IMR-90 (cell line): Measurements from ENCODE around the gene VASN. TPM values are rescaled to one million over a fixed set of nuclear protein-coding genes. Genes with fewer than 3 reads are reported as not detected.
A peak's percentile ranks its signal among the peaks of the same experiment; 100 is the strongest.

Source experiments
- ATAC-seq: fragments of 200-7000 bp; cut with Tn5 transposase; 2 replicates; pipeline ENCODE4 v1.9.1; 2020; ENCODE audit warnings: low read depth, mild to moderate bottlenecking, moderate library complexity
- BruUV-seq: library from RNA; stranded (reverse); fragments of 400-500 nt; replicated peaks from 2 replicates; lab custom pipeline; 2021; lab: Mats Ljungman, UMichigan
- CTCF ChIA-PET: fragments of 300-600 bp; formaldehyde crosslinking; extraction: SDS; loops from one replicate; lab custom pipeline; 2021; ENCODE audit warnings: antibody characterized with exemption; lab: Yijun Ruan, JAX
- POLR2A ChIA-PET: fragments of 300-600 bp; sonication (Branson Sonifier 250); formaldehyde crosslinking; loops from one replicate; lab custom pipeline; 2022; ENCODE audit warnings: antibody characterized with exemption; ENCODE audit not compliant: unreplicated experiment; lab: Charles Lee
- DNase-seq: peaks from one replicate; pipeline ENCODE4 v3.0.0; 2013
- H2AFZ ChIP-seq: replicated peaks from 2 replicates; pipeline ENCODE3; 2013; ENCODE audit warnings: low read length, mild to moderate bottlenecking; ENCODE audit not compliant: poor library complexity
- H2AK5ac ChIP-seq: 2 replicates; pipeline ENCODE4 v1.6.1; 2013; ENCODE audit warnings: low read depth, low read length, inconsistent platforms
- H2AK9ac ChIP-seq: replicated peaks from 2 replicates; pipeline ENCODE3; 2013; ENCODE audit warnings: mild to moderate bottlenecking, low read depth, low read length, moderate library complexity; ENCODE audit not compliant: poor library complexity
- H2BK120ac ChIP-seq: 2 replicates; pipeline ENCODE4 v1.6.1; 2013; ENCODE audit warnings: low read depth, low read length, inconsistent platforms
- H2BK15ac ChIP-seq: 3 replicates; pipeline ENCODE4 v1.6.1; 2013; ENCODE audit warnings: low read depth, low read length, inconsistent platforms
- H2BK20ac ChIP-seq: 2 replicates; pipeline ENCODE4 v1.6.1; 2013; ENCODE audit warnings: low read depth, mild to moderate bottlenecking, inconsistent platforms, low read length, moderate library complexity
- H2BK5ac ChIP-seq: 2 replicates; pipeline ENCODE4 v1.6.1; 2013; ENCODE audit warnings: mild to moderate bottlenecking, low read depth, low read length, inconsistent platforms; ENCODE audit not compliant: poor library complexity, severe bottlenecking
- H3K14ac ChIP-seq: replicated peaks from 2 replicates; pipeline ENCODE4 v1.6.1; 2013; ENCODE audit warnings: low read depth, low read length, inconsistent platforms
- H3K18ac ChIP-seq: 2 replicates; pipeline ENCODE4 v1.6.1; 2013; ENCODE audit warnings: low read depth, low read length, control low read depth
- H3K23ac ChIP-seq: 2 replicates; pipeline ENCODE4 v1.6.1; 2013; ENCODE audit warnings: low read depth, low read length, inconsistent platforms
- H3K27ac ChIP-seq: 2 replicates; pipeline ENCODE4 v1.5.1; 2013; ENCODE audit warnings: mild to moderate bottlenecking, control low read depth, low read length; ENCODE audit not compliant: insufficient read depth
- H3K27me3 ChIP-seq: 2 replicates; pipeline ENCODE4 v1.6.1; 2013; ENCODE audit warnings: low read length; ENCODE audit not compliant: control insufficient read depth, insufficient read depth
- H3K36me3 ChIP-seq: 2 replicates; pipeline ENCODE4 v1.6.1; 2013; ENCODE audit warnings: low read length, mixed read lengths; ENCODE audit not compliant: control insufficient read depth, insufficient read depth
- H3K4ac ChIP-seq: 2 replicates; pipeline ENCODE4 v1.6.1; 2013; ENCODE audit warnings: low read depth, low read length, inconsistent platforms
- H3K4me1 ChIP-seq: 2 replicates; pipeline ENCODE4 v1.6.1; 2013; ENCODE audit warnings: low read length, mixed read lengths; ENCODE audit not compliant: control insufficient read depth, insufficient read depth
- H3K4me2 ChIP-seq: 2 replicates; pipeline ENCODE4 v1.6.1; 2013; ENCODE audit warnings: low read depth, mild to moderate bottlenecking, control low read depth, low read length, moderate library complexity
- H3K4me3 ChIP-seq: 2 replicates; pipeline ENCODE4 v1.5.1; 2013; ENCODE audit warnings: low read depth, mild to moderate bottlenecking, control low read depth, low read length, moderate library complexity; ENCODE audit not compliant: insufficient read depth
- H3K56ac ChIP-seq: 2 replicates; pipeline ENCODE4 v1.6.1; 2013; ENCODE audit warnings: low read length, inconsistent platforms; ENCODE audit not compliant: insufficient read depth; ENCODE audit errors: extremely low read depth
- H3K79me1 ChIP-seq, 2 experiments: 2 replicates each; pipeline ENCODE4 v1.6.1; 2013; ENCODE audit warnings: low read length in 2 of 2, inconsistent platforms in 1 of 2, low read depth in 1 of 2
- H3K9ac ChIP-seq: 2 replicates; pipeline ENCODE4 v1.6.1; 2013; ENCODE audit warnings: low read depth, low read length, control low read depth
- H3K9me1 ChIP-seq: 2 replicates; pipeline ENCODE4 v1.6.1; 2013; ENCODE audit warnings: low read length, inconsistent platforms; ENCODE audit not compliant: insufficient read depth
- H3K9me3 ChIP-seq: 2 replicates; pipeline ENCODE4 v1.6.1; 2013; ENCODE audit warnings: low read length; ENCODE audit not compliant: control insufficient read depth, insufficient read depth
- H4K20me1 ChIP-seq: 2 replicates; pipeline ENCODE4 v1.6.1; 2013; ENCODE audit warnings: low read length, inconsistent platforms; ENCODE audit not compliant: insufficient read depth
- H4K5ac ChIP-seq: 2 replicates; pipeline ENCODE4 v1.6.1; 2013; ENCODE audit warnings: mild to moderate bottlenecking, low read depth, low read length, control low read depth
- H4K8ac ChIP-seq, 2 experiments: 2 replicates each; pipeline ENCODE4 v1.6.1; 2013; ENCODE audit warnings: low read depth in 2 of 2, low read length in 2 of 2, control low read depth in 1 of 2, inconsistent platforms in 1 of 2
- H4K91ac ChIP-seq: 2 replicates; pipeline ENCODE4 v1.6.1; 2013; ENCODE audit warnings: low read depth, low read length, inconsistent platforms; ENCODE audit not compliant: insufficient read depth
- CEBPB ChIP-seq: IDR thresholded peaks from 2 replicates; pipeline ENCODE4 v1.6.1; 2012; ENCODE audit warnings: low read depth, low read length, improper control_type of control experiment
- MAFK ChIP-seq: IDR thresholded peaks from 2 replicates; pipeline ENCODE4 v1.6.1; 2012; ENCODE audit warnings: low read depth, low read length, improper control_type of control experiment
- MAZ ChIP-seq: IDR thresholded peaks from 2 replicates; pipeline ENCODE4 v1.6.1; 2012; ENCODE audit warnings: low read depth, mild to moderate bottlenecking, low read length, improper control_type of control experiment, moderate library complexity, borderline replicate concordance
- MXI1 ChIP-seq: IDR thresholded peaks from 2 replicates; pipeline ENCODE4 v1.6.1; 2012; ENCODE audit warnings: low read depth, mild to moderate bottlenecking, low read length, moderate library complexity, borderline replicate concordance
- WGBS, 2 experiments: methylation state at CpG; one replicate each; pipeline versions ENCODE4 v1.1.5 to v1.1.7; 2013; ENCODE audit warnings: missing lambda C conversion rate in 2 of 2; ENCODE audit not compliant: insufficient read length in 1 of 2; ENCODE audit errors: extremely low coverage in 2 of 2; 5-methylcytosine and 5-hydroxymethylcytosine counted together
- dilution Hi-C: fragments of 300-500 bp; cut with HindIII; formaldehyde crosslinking; loops from one replicate; pipeline ENCODE4 v1.14.3; 2018; ENCODE audit warnings: low sequenced_read_pairs; ENCODE audit not compliant: unreplicated experiment
- in situ Hi-C: fragments of 300-500 bp; cut with MboI; formaldehyde crosslinking; loops from 3 replicates; pipeline ENCODE4 v1.14.3; 2019; ENCODE audit warnings: low sequenced_read_pairs, inconsistent platforms, mixed read lengths
- intact Hi-C: fragments of 100-400 bp; cut with micrococcal nuclease; formaldehyde crosslinking; loops from 2 replicates; pipeline ENCODE4 v1.10.0; 2022
- polyA plus RNA-seq, 3 experiments: library from polyadenylated mRNA; depleted of rRNA; stranded (reverse); fragments of >200 nt; gene quantifications; 2 replicates each; pipeline ENCODE4 v1.2.3, GENCODE V29; 2012; ENCODE audit warnings: low replicate concordance in 1 of 3
- total RNA-seq: library from RNA; depleted of rRNA; stranded (reverse); fragments of >200 nt; gene quantifications from 2 replicates; pipeline ENCODE4 v1.2.3, GENCODE V29; 2012

VASN gene
- total and polyA plus RNA-seq, 2 of the 4 experiments (the other 2 are of a cell fraction), result 9.3 to 87.2 TPM

DNA sequence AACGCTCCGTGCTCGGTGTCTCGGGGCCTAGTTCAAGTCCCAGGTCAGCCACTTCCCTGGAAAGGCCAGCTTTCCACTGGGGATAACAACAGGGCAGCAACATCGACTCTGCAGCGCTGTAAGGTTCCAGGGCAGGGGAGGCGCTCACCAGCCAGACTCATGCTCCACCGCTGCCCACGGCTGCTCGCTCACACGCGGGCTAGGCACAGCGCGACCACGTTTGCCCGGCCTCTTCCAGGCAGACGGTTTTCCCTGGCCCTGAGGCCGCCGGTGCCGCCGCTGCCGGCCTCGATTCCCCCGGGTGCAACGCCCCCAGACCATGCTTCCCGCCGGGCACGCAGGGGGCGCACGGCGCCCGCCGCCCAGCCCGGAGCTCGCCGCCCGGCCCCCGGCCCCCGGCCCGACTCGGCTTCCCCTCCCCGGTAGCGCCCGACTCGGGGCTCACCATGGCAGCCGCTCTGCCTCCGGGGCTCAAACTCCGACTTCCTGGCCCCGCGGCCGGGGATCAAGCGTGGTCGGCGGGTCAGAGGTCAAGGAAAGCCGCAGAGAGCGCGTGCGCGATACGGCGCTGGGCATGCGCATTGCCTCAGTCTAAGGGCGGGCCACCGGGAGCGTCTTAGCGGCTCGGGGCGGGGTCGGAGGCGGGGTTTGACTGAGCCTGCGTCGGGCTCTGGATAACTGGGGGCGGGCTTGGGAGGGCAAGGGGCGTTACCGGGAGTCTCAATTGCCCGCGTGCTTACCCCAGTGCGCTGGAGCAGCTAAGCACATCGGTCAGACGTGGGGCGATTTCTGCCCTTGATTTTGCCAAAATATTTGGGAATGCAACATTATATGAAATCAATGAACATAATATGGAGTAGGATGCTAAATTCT, 20.6 kb upstream of the VASN start, which contains the start of gene PAM16 (continued):
- TF ChIP-seq MAFK, result no peak
- no peak for TF ChIP-seq CEBPB

DNA sequence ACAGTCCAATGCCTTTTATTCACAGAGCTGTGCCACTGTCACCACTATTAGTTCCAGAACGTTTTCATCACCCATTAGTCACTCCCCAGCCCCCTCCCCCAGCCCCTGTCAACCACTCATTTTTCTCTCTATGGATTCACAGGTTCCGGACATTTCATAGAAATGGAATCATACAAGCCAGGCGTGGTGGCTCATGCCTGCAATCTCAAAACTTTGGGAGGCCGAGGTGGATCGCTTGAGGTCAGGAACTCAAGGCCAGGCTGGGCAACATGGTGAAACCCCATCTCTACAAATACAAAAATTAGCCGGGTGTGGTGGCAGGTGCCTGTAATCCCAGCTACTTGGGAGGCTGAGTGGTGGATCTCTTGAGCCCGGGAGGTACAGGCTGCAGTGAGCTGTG, 19.8 kb upstream of the VASN start:
- in situ Hi-C loops, result no loop called here
- H3K56ac ChIP-seq, result no peak overlapping the region
- no peak overlapping the region; the same call in 1 of the 2 replicates for H4K91ac ChIP-seq
- H3K14ac ChIP-seq, result no peak overlapping the region
- peaks cover 25% of the 10 kb centered on the region for H4K20me1 ChIP-seq
- H2AFZ ChIP-seq, result peak overlapping the region; percentile 72
- H2BK120ac ChIP-seq, result no peak overlapping the region
- WGBS, 2 experiments, result no CpG with 5 or more reads among the region's 7 CpGs
- no peak overlapping the region for H3K4me3 ChIP-seq
- no peak overlapping the region for H3K9ac ChIP-seq
- peak overlapping the region; percentile 40; the same call in 1 of the 2 replicates for H3K4ac ChIP-seq
- no peak overlapping the region for H2BK20ac ChIP-seq
- no peaks in the 10 kb centered on the region for H3K9me3 ChIP-seq
- H3K9me1 ChIP-seq, result 0 out of 2 replicates have a peak, but pooled peaks cover 8% of the 10 kb centered on the region
- H4K8ac ChIP-seq, result peak overlapping the region in 1 of 2 experiments; percentile 32; a peak in 1 of 4 replicates
- no TSS peak for BruUV-seq
- H4K5ac ChIP-seq, result no peak overlapping the region
- no peak for TF ChIP-seq MXI1
- no peak for TF ChIP-seq MAZ
- TF ChIP-seq MAFK, result no peak
- H3K36me3 ChIP-seq, result no peaks in the 10 kb centered on the region; the same call in 1 of the 2 replicates
- ChIA-PET POLR2A (no interaction called here), CTCF (interaction anchor here (2.6 kb wide), 1 partner anchor 50 kb away, joined by 12 read pairs; no protein-coding TSS in a partner anchor)
- no peak overlapping the region; the same call in 1 of the 2 replicates for H3K18ac ChIP-seq
- H2BK5ac ChIP-seq, result peak overlapping the region; percentile 56
- ATAC-seq (peak; percentile 16), DNase-seq (peak; percentile 57)
- no peak overlapping the region for H2AK9ac ChIP-seq
- no peak overlapping the region; the same call in 2 of the 3 replicates for H2BK15ac ChIP-seq
- H3K79me1 ChIP-seq, result peaks cover 12 to 36% of the 10 kb centered on the region in 2 experiments; a peak in 3 of 4 replicates
- H3K27ac ChIP-seq, result peak overlapping the region; percentile 23; the same call in 1 of the 2 replicates
- dilution Hi-C loops, result no loop called here
- H3K4me1 ChIP-seq, result peaks cover 5% of the 10 kb centered on the region
- no peak overlapping the region for H3K23ac ChIP-seq
- H3K4me2 ChIP-seq, result peak overlapping the region; percentile 65
- H3K27me3 ChIP-seq, result no peaks in the 10 kb centered on the region
- H2AK5ac ChIP-seq, result 0 out of 2 replicates have a peak overlapping the region, but pooled peaks have one; percentile 27
- intact Hi-C loops, result loop anchor here (2.0 kb wide), 2 partner anchors 37 to 43 kb away; no protein-coding TSS in a partner anchor
